A549 (cell line): ENCODE results near the gene EXOC3.

Experiments used
- BHLHE40 ChIP-seq: IDR thresholded peaks from 2 replicates; pipeline ENCODE4 v1.6.1; 2012; ENCODE audit warnings: low read depth, low read length, inconsistent platforms
- CBX8 ChIP-seq: fragments of 200-600 bp; sonication (generic); IDR thresholded peaks from 2 replicates; pipeline ENCODE4 v1.6.1; 2016
- CHD4 ChIP-seq: fragments of 200-600 bp; sonication (generic); IDR thresholded peaks from 2 replicates; pipeline ENCODE4 v1.6.1; 2016; ENCODE audit warnings: antibody characterized with exemption, mild to moderate bottlenecking, borderline replicate concordance
- CTCF ChIP-seq: fragments of >200 bp; sonication (Bioruptor Twin); formaldehyde crosslinking; IDR thresholded peaks from 3 replicates; pipeline ENCODE4 v1.5.1; 2016
- E2F6 ChIP-seq: IDR thresholded peaks from 2 replicates; pipeline ENCODE4 v1.6.1; 2012; ENCODE audit warnings: low read depth, borderline replicate concordance
- EHF ChIP-seq: fragments of 250-450 bp; sonication (Bioruptor Pico); IDR thresholded peaks from 2 replicates; pipeline ENCODE4 v1.5.0; 2020; ENCODE audit warnings: mild to moderate bottlenecking
- ELK1 ChIP-seq: fragments of 150-350 bp; IDR thresholded peaks from 2 replicates; pipeline ENCODE4 v1.6.1; 2014; ENCODE audit warnings: low read depth, mild to moderate bottlenecking, low read length
- JUNB ChIP-seq: fragments of >200 bp; sonication (Bioruptor Twin); formaldehyde crosslinking; IDR thresholded peaks from 2 replicates; pipeline ENCODE4 v1.6.1; 2016
- POLR2A ChIP-seq: IDR thresholded peaks from 2 replicates; pipeline ENCODE4 v1.6.1; 2012; ENCODE audit warnings: mild to moderate bottlenecking, low read length

- TF ChIP-seq CHD4 (no peak), CTCF (no peak), CBX8 (no peak), JUNB (no peak), BHLHE40 (no peak), E2F6 (no peak), POLR2A (no peak), EHF (CRISPR knock-in tag) (no peak), ELK1 (no peak)
These were observed 41.6 kb upstream of the EXOC3 start for GRCh38 chr5:401146-402034.
